ENCODE data around the gene CNTNAP2. TPM values are rescaled to one million over a fixed set of nuclear protein-coding genes. Genes with fewer than 3 reads are reported as not detected.

CNTNAP2 gene
- total and polyA plus RNA-seq, 7 experiments from 2014 or later: 0.02 to 0.48 (median 0.24) TPM; not detected in 2

DNA sequence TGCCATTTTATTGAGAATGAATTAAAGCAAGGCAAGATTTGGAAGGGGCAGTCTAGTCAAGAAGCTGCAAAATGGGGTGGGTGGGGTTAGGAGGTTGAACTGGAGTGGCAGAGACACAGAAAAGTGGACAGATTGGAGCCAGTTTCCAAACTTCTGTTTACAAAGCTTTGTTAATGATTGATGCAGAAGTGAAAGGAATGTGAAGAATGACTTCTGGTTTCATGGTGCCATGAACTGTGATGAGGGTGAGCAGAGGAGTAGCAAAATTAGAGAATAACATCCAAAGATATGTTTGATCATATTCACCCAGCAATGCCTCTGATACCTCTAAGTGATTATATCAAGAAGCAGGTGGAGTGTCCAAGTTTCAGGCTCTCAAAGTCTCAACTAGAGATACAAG, 1356.0 kb downstream of the CNTNAP2 start:
- no peaks in the 10 kb centered on the region for H3K27me3 ChIP-seq (ENCODE audit: control insufficient read depth in 2 of 2, insufficient read depth in 2 of 2, low read length in 2 of 2)
- no peaks in the 10 kb centered on the region for H3K4me1 Mint-ChIP-seq
- no peak overlapping the region for H3K4me3 Mint-ChIP-seq
- no peaks in the 10 kb centered on the region for H3K36me3 ChIP-seq (ENCODE audit: control insufficient read depth in 2 of 3, insufficient read depth in 3 of 3, low read length in 3 of 3)
- no peak overlapping the region for H3K27ac Mint-ChIP-seq
- H3K27me3 Mint-ChIP-seq: no peaks in the 10 kb centered on the region
- H3K4me3 ChIP-seq (ENCODE audit: low read length): no peak overlapping the region
- no peaks in the 10 kb centered on the region for H3K9me3 ChIP-seq (ENCODE audit: control insufficient read depth in 2 of 3, low read length in 3 of 3)
- H3K9me3 Mint-ChIP-seq: peaks cover 0 to 23% (median 5%) of the 10 kb centered on the region in 11 donors
- H3K27ac ChIP-seq (ENCODE audit: low read depth, low read length): no peak overlapping the region
- intact Hi-C loops (cut with micrococcal nuclease): no loop called here
- DNase-seq (no peak), ATAC-seq (no peak)
- ChIA-PET POLR2A (no interaction called here), CTCF (no interaction called here)
- no peaks in the 10 kb centered on the region for H3K36me3 Mint-ChIP-seq
- H3K4me1 ChIP-seq (ENCODE audit: control insufficient read depth in 2 of 2, insufficient read depth in 2 of 2, low read length in 2 of 2): no peaks in the 10 kb centered on the region

DNA sequence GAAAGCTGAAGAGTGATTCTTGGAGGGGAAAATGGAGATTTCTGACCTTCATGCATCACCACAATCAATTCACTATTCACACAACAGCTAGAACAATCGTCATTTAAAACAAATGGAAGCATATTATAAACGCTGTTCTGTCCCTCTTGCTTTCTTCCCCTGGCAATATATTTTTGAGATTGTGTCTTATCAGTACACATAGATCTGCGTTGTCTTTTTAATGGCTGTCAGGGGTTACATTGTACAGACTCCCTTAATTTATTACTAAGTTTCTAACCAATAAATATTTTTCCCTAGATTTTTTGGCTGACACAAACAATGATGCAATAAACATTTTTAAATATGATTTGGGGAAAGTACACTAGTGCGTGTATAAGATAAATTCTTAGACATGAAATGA, 1358.3 kb downstream of the CNTNAP2 start:
- H3K4me1 Mint-ChIP-seq: no peaks in the 10 kb centered on the region
- DNase-seq (no peak), ATAC-seq (no peak)
- H3K36me3 Mint-ChIP-seq: no peaks in the 10 kb centered on the region
- Histone ChIP-seq H3K4me1 (ENCODE audit: control insufficient read depth in 2 of 2, insufficient read depth in 2 of 2, low read length in 2 of 2) (no peaks in the 10 kb centered on the region), H3K4me3 (ENCODE audit: low read length) (no peak overlapping the region), H3K27me3 (ENCODE audit: control insufficient read depth in 2 of 2, insufficient read depth in 2 of 2, low read length in 2 of 2) (no peaks in the 10 kb centered on the region), H3K36me3 (ENCODE audit: control insufficient read depth in 2 of 3, insufficient read depth in 3 of 3, low read length in 3 of 3) (no peaks in the 10 kb centered on the region), H3K9me3 (ENCODE audit: control insufficient read depth in 2 of 3, low read length in 3 of 3) (no peaks in the 10 kb centered on the region), H3K27ac (ENCODE audit: low read depth, low read length) (no peak overlapping the region)
- no peak overlapping the region for H3K4me3 Mint-ChIP-seq
- ChIA-PET CTCF (no interaction called here), POLR2A (no interaction called here)
- peaks cover 0 to 25% (median 5%) of the 10 kb centered on the region in 11 donors for H3K9me3 Mint-ChIP-seq
- no peak overlapping the region for H3K27ac Mint-ChIP-seq
- H3K27me3 Mint-ChIP-seq: no peaks in the 10 kb centered on the region
- intact Hi-C loops (cut with micrococcal nuclease): no loop called here

DNA sequence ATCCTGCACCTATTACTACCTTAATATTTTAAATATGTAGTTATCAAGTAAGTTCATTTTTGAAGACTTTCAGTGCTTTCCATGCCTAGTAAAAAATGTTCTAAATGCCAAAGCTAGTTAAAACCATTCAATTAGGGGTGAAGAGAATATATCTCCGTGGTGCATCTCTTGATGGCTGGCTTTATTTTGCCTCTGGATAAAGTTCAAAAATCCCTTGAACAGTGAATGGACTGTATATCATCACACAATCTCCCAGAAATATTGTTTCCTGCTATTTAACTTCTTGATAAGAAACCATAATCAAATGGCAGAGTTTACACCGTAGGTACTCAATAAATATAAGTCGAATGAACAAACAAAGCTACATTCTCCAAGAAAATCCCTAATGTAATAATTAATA, 1360.9 kb downstream of the CNTNAP2 start:
- Histone ChIP-seq H3K9me3 (ENCODE audit: control insufficient read depth in 2 of 3, low read length in 3 of 3) (no peaks in the 10 kb centered on the region), H3K4me3 (ENCODE audit: low read length) (no peak overlapping the region), H3K4me1 (ENCODE audit: control insufficient read depth in 2 of 2, insufficient read depth in 2 of 2, low read length in 2 of 2) (no peaks in the 10 kb centered on the region), H3K27me3 (ENCODE audit: control insufficient read depth in 2 of 2, insufficient read depth in 2 of 2, low read length in 2 of 2) (no peaks in the 10 kb centered on the region), H3K27ac (ENCODE audit: low read depth, low read length) (no peak overlapping the region), H3K36me3 (ENCODE audit: control insufficient read depth in 2 of 3, insufficient read depth in 3 of 3, low read length in 3 of 3) (no peaks in the 10 kb centered on the region)
- Mint-ChIP-seq H3K27ac (no peak overlapping the region), H3K27me3 (no peaks in the 10 kb centered on the region), H3K4me3 (no peak overlapping the region), H3K9me3 (peaks cover 0 to 16% (median 5%) of the 10 kb centered on the region in 11 donors), H3K4me1 (no peaks in the 10 kb centered on the region), H3K36me3 (no peaks in the 10 kb centered on the region)
- ATAC-seq (no peak), DNase-seq (no peak)
- intact Hi-C loops (cut with micrococcal nuclease): no loop called here
- ChIA-PET CTCF (no interaction called here), POLR2A (no interaction called here)

DNA sequence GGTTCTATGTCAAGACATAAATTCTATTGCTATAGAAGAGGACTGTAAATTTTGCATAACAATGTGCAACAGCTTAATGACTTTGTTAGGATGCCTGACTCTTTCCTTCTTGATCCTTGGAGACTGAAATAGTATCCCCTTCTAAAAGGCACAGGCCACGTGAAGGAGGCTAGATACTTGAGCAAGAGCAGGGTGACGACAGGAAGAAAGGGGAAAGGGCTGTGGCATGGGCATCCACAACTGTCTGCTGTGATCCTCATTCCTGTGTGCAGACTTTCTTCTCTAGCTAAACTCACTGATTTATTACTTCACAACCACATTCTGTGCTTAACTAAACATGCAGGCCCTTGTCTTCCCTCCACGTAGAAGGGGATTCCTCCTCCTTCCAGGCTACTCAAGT, 1362.2 kb downstream of the CNTNAP2 start:
- no peak overlapping the region for H3K4me3 Mint-ChIP-seq
- ChIA-PET CTCF (no interaction called here), POLR2A (no interaction called here)
- Histone ChIP-seq H3K4me1 (ENCODE audit: control insufficient read depth in 2 of 2, insufficient read depth in 2 of 2, low read length in 2 of 2) (no peaks in the 10 kb centered on the region), H3K4me3 (ENCODE audit: low read length) (no peak overlapping the region), H3K27me3 (ENCODE audit: control insufficient read depth in 2 of 2, insufficient read depth in 2 of 2, low read length in 2 of 2) (no peaks in the 10 kb centered on the region), H3K9me3 (ENCODE audit: control insufficient read depth in 2 of 3, low read length in 3 of 3) (no peaks in the 10 kb centered on the region), H3K36me3 (ENCODE audit: control insufficient read depth in 2 of 3, insufficient read depth in 3 of 3, low read length in 3 of 3) (no peaks in the 10 kb centered on the region), H3K27ac (ENCODE audit: low read depth, low read length) (no peak overlapping the region)
- no peaks in the 10 kb centered on the region for H3K4me1 Mint-ChIP-seq
- H3K27me3 Mint-ChIP-seq: no peaks in the 10 kb centered on the region
- peaks cover 0 to 12% (median 0%) of the 10 kb centered on the region in 11 donors for H3K9me3 Mint-ChIP-seq
- ATAC-seq: no peak
- no peaks in the 10 kb centered on the region for H3K36me3 Mint-ChIP-seq
- intact Hi-C loops (cut with micrococcal nuclease): no loop called here
- H3K27ac Mint-ChIP-seq: no peak overlapping the region
- no peak for DNase-seq

DNA sequence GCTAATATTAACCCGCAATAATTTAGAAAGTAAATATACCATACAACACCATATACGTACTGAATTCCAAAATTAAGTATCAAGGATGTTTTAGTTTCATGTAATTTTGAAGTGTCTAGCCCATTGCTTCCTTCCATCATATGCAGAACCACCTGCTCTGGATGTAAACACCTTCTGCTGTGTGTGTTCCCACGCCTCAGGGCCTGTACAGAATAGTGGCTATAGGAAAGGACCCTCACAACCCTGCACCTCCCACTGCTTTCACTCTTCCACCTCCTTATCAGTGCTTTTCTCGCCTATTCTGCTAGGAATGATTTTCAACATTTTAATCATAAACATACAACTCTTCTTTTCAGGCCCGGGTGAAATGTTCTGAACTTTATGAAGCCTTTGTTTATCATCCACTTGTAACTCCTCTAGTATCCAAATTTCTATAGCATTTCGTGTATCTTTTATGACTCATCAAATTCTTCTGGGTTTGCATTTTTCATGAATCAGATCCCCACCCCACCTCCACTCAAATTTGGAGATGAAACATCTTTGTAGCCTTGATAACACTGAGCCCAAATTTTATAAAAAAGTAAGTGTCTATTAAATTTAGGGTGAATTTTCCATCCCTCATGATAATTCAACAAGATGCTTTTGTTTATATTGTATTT, 1367.2 kb downstream of the CNTNAP2 start:
- ATAC-seq (no peak), DNase-seq (no peak)
- Mint-ChIP-seq H3K4me1 (no peaks in the 10 kb centered on the region), H3K36me3 (no peaks in the 10 kb centered on the region), H3K4me3 (no peak overlapping the region), H3K9me3 (peaks cover 0 to 18% (median 1%) of the 10 kb centered on the region in 11 donors), H3K27me3 (no peaks in the 10 kb centered on the region), H3K27ac (no peak overlapping the region)
- Histone ChIP-seq H3K4me1 (ENCODE audit: control insufficient read depth in 2 of 2, insufficient read depth in 2 of 2, low read length in 2 of 2) (no peaks in the 10 kb centered on the region), H3K9me3 (ENCODE audit: control insufficient read depth in 2 of 3, low read length in 3 of 3) (no peaks in the 10 kb centered on the region), H3K4me3 (ENCODE audit: low read length) (no peak overlapping the region), H3K36me3 (ENCODE audit: control insufficient read depth in 2 of 3, insufficient read depth in 3 of 3, low read length in 3 of 3) (no peaks in the 10 kb centered on the region), H3K27ac (ENCODE audit: low read depth, low read length) (no peak overlapping the region), H3K27me3 (ENCODE audit: control insufficient read depth in 2 of 2, insufficient read depth in 2 of 2, low read length in 2 of 2) (no peaks in the 10 kb centered on the region)
- intact Hi-C loops (cut with micrococcal nuclease): no loop called here
- ChIA-PET CTCF (no interaction called here), POLR2A (no interaction called here)

DNA sequence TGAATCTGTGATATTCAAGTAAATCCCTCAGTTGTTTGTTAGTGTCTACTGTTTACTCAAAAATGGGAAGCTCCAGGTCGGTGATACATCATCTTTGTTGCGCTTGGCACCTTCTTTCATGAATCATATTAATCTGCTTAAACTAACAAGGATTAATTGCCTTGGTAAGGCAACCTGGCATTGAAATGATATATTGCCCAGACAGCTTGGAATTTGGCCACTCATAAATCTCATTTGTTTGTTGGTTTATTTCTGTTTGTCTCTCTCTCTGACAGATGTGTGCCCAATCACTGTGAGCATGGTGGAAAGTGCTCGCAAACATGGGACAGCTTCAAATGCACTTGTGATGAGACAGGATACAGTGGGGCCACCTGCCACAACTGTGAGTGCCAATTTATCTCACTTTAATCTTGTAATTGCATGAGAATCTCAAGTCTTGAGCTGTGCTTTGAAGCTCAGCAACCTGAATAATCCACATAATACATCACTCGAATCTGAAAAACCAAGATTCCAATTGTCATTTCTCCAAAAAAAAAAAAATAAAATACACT, 1369.1 kb downstream of the CNTNAP2 start:
- H3K4me1 ChIP-seq (ENCODE audit: control insufficient read depth in 2 of 2, insufficient read depth in 2 of 2, low read length in 2 of 2): no peaks in the 10 kb centered on the region
- DNase-seq: no peak
- Mint-ChIP-seq H3K27ac (no peak overlapping the region), H3K9me3 (peaks cover 0 to 18% (median 1%) of the 10 kb centered on the region in 11 donors), H3K36me3 (no peaks in the 10 kb centered on the region), H3K4me3 (no peak overlapping the region), H3K27me3 (no peaks in the 10 kb centered on the region), H3K4me1 (no peaks in the 10 kb centered on the region)
- CTCF ChIA-PET: no interaction called here
- H3K4me3 ChIP-seq (ENCODE audit: low read length): no peak overlapping the region
- no peak for ATAC-seq
- H3K36me3 ChIP-seq (ENCODE audit: control insufficient read depth in 2 of 3, insufficient read depth in 3 of 3, low read length in 3 of 3): no peaks in the 10 kb centered on the region
- no peaks in the 10 kb centered on the region for H3K27me3 ChIP-seq (ENCODE audit: control insufficient read depth in 2 of 2, insufficient read depth in 2 of 2, low read length in 2 of 2)
- intact Hi-C loops (cut with micrococcal nuclease): no loop called here
- H3K9me3 ChIP-seq (ENCODE audit: control insufficient read depth in 2 of 3, low read length in 3 of 3): no peaks in the 10 kb centered on the region
- H3K27ac ChIP-seq (ENCODE audit: low read depth, low read length): no peak overlapping the region
- POLR2A ChIA-PET: no interaction called here

DNA sequence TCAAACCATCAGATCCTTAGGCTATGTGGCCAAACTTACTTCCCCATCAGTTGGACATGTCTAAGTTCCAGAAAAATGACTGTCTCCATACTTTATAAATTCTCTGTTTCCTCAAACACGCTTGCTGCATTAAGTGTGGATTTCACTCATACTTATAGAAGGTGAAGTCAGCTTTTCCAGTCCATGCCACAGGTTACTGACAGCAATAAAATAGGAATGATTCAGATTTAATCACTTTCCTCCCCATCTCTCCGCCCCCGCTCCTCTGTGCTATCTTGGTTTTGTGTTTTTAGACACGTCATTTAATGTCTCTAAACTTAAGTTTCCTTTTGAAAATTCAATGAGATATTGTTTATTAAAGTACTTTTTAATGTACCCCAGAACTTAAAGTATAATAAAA, 1376.0 kb downstream of the CNTNAP2 start:
- ChIA-PET POLR2A (no interaction called here), CTCF (no interaction called here)
- H3K36me3 Mint-ChIP-seq: no peaks in the 10 kb centered on the region
- no peaks in the 10 kb centered on the region for H3K27me3 ChIP-seq (ENCODE audit: control insufficient read depth in 2 of 2, insufficient read depth in 2 of 2, low read length in 2 of 2)
- H3K27ac ChIP-seq (ENCODE audit: low read depth, low read length): no peak overlapping the region
- H3K4me1 Mint-ChIP-seq: no peaks in the 10 kb centered on the region
- DNase-seq (no peak), ATAC-seq (no peak)
- no peaks in the 10 kb centered on the region for H3K9me3 ChIP-seq (ENCODE audit: control insufficient read depth in 2 of 3, low read length in 3 of 3)
- no peak overlapping the region for H3K4me3 ChIP-seq (ENCODE audit: low read length)
- H3K4me3 Mint-ChIP-seq: no peak overlapping the region
- no peaks in the 10 kb centered on the region for H3K27me3 Mint-ChIP-seq
- peaks cover 0 to 8% (median 4%) of the 10 kb centered on the region in 11 donors for H3K9me3 Mint-ChIP-seq
- no peaks in the 10 kb centered on the region for H3K4me1 ChIP-seq (ENCODE audit: control insufficient read depth in 2 of 2, insufficient read depth in 2 of 2, low read length in 2 of 2)
- intact Hi-C loops (cut with micrococcal nuclease): no loop called here
- no peak overlapping the region for H3K27ac Mint-ChIP-seq
- no peaks in the 10 kb centered on the region for H3K36me3 ChIP-seq (ENCODE audit: control insufficient read depth in 2 of 3, insufficient read depth in 3 of 3, low read length in 3 of 3)
